ENCODE data around the gene HGFAC.

DNA sequence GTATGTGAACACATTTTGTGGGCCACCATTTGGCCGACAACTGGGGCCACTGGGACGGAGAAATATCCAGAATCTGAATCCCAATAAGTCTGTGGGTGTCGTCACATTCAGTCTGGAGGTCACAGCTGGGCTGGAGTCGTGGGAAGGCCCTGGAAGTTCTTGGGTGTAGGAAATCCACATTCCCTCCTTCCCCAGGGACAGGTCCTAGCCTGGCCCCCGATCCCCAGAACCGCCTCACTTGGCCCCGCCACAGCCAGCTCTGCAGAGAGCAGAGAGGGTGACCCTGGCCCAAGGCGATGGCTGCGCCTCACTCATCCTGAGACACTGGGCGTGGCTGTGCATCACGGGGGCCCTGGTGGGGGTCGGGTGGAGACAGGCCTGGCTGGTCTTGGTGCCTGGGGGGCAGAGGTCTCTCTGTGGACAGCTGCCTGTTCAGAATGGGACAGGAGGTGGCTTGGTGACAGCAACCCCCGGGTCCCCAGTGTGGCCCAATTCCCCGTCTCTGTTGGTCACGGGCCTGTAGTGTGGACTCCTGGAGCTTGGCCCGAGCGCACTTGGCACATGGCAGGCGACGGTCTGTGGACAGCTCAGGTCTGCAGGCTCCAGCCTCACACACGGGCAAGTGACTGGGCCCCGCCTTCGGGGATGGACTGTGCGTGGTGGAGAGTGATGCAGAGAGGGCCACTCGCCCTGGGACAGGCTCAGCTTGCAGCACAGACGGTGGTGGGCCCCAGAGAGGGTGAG is 37.8 kb downstream of the HGFAC start:
- TF ChIP-seq EGR1 (IDR thresholded peaks at IDR 0.05) = no peak
- TF ChIP-seq CREB1 (IDR thresholded peaks at IDR 0.05; ENCODE audit: low read depth) = no peak
- TF ChIP-seq, protein P1, sequence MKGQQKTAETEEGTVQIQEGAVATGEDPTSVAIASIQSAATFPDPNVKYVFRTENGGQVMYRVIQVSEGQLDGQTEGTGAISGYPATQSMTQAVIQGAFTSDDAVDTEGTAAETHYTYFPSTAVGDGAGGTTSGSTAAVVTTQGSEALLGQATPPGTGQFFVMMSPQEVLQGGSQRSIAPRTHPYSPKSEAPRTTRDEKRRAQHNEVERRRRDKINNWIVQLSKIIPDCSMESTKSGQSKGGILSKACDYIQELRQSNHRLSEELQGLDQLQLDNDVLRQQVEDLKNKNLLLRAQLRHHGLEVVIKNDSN (IDR thresholded peaks at IDR 0.05) = no peak
- no peak for TF ChIP-seq RAD21 (IDR thresholded peaks at IDR 0.05; ENCODE audit: low read depth)
